PC-3 (cell line): Measurements from ENCODE around the gene HDLBP. TPM values are rescaled to one million over a fixed set of nuclear protein-coding genes. Genes with fewer than 3 reads are reported as not detected.

Experiments
- ATAC-seq: fragments of 200-7000 bp; cut with Tn5 transposase; 2 replicates; pipeline ENCODE4 v1.9.1; 2020; ENCODE audit warnings: mild to moderate bottlenecking, moderate library complexity
- BruUV-seq: library from RNA; stranded (reverse); fragments of 400-500 nt; replicated peaks from 2 replicates; lab custom pipeline; 2021; lab: Mats Ljungman, UMichigan
- CTCF ChIA-PET: fragments of 300-600 bp; sonication (Branson Sonifier 250); formaldehyde crosslinking; loops from one replicate; lab custom pipeline; 2022; ENCODE audit warnings: antibody characterized with exemption; lab: Charles Lee
- POLR2A ChIA-PET: fragments of 300-600 bp; sonication (Branson Sonifier 250); formaldehyde crosslinking; loops from one replicate; lab custom pipeline; 2022; ENCODE audit warnings: antibody characterized with exemption; ENCODE audit not compliant: unreplicated experiment; lab: Charles Lee
- DNase-seq: peaks from one replicate; pipeline ENCODE4 v3.0.0-alpha.2; 2015
- H2AFZ ChIP-seq: fragments of 300-600 bp; sonication (generic); 2 replicates; pipeline ENCODE4 v1.6.0; 2016; ENCODE audit warnings: antibody characterized with exemption, low read length
- H3F3A ChIP-seq: fragments of 300-600 bp; sonication (generic); one replicate; pipeline ENCODE4 v1.6.0; 2017; ENCODE audit warnings: antibody characterized with exemption, low read length, control low read depth, mild to moderate bottlenecking; ENCODE audit not compliant: unreplicated experiment
- H3K27ac ChIP-seq: fragments of 300-600 bp; sonication (generic); 2 replicates; pipeline ENCODE4 v1.5.1; 2016; ENCODE audit warnings: mild to moderate bottlenecking, low read length
- H3K27me3 ChIP-seq: fragments of 300-600 bp; sonication (generic); 2 replicates; pipeline ENCODE4 v1.6.1; 2016; ENCODE audit warnings: low read length, mixed read lengths
- H3K36me3 ChIP-seq: fragments of 300-600 bp; sonication (generic); 2 replicates; pipeline ENCODE4 v1.6.1; 2016; ENCODE audit warnings: low read depth, mixed run types, low read length, mixed read lengths
- H3K4me1 ChIP-seq: fragments of 300-600 bp; sonication (generic); 2 replicates; pipeline ENCODE4 v1.5.1; 2016; ENCODE audit warnings: low read length; ENCODE audit not compliant: insufficient read depth
- H3K4me2 ChIP-seq: fragments of 300-600 bp; sonication (generic); 2 replicates; pipeline ENCODE4 v1.6.0; 2016; ENCODE audit warnings: low read length
- H3K4me3 ChIP-seq: fragments of 300-600 bp; sonication (generic); 2 replicates; pipeline ENCODE4 v1.5.1; 2016; ENCODE audit warnings: mild to moderate bottlenecking, low read length, mixed read lengths
- H3K79me2 ChIP-seq: fragments of 300-600 bp; sonication (generic); 2 replicates; pipeline ENCODE4 v1.6.1; 2017; ENCODE audit warnings: low read length, mixed read lengths
- H3K9ac ChIP-seq: fragments of 300-600 bp; sonication (generic); 2 replicates; pipeline ENCODE4 v1.6.0; 2016; ENCODE audit warnings: mild to moderate bottlenecking, low read length
- H3K9me2 ChIP-seq: fragments of 300-600 bp; sonication (generic); replicated peaks from 2 replicates; pipeline ENCODE4 v1.6.1; 2016; ENCODE audit warnings: mixed run types, low read length, mixed read lengths
- H3K9me3 ChIP-seq: fragments of 300-600 bp; sonication (generic); 2 replicates; pipeline ENCODE4 v1.6.1; 2016; ENCODE audit warnings: low read length, mixed read lengths
- H4K20me1 ChIP-seq: fragments of 300-600 bp; sonication (generic); 2 replicates; pipeline ENCODE4 v1.6.1; 2016; ENCODE audit warnings: low read length, mixed read lengths
- EZH2 ChIP-seq: fragments of 300-600 bp; sonication (generic); IDR thresholded peaks from one replicate; pipeline ENCODE4 v1.6.1; 2017; ENCODE audit warnings: antibody characterized with exemption, mild to moderate bottlenecking, low read length; ENCODE audit not compliant: unreplicated experiment
- EZH2phosphoT487 ChIP-seq: fragments of 300-600 bp; sonication (generic); IDR thresholded peaks from 2 replicates; pipeline ENCODE4 v1.6.1; 2018; ENCODE audit warnings: mild to moderate bottlenecking, antibody characterized with exemption, low read length, borderline replicate concordance
- intact Hi-C: fragments of 100-400 bp; cut with micrococcal nuclease; formaldehyde crosslinking; loops from 2 replicates; pipeline ENCODE4 v1.9.0; 2023
- total RNA-seq: library from RNA; depleted of rRNA; stranded (reverse); fragments of >200 nt; gene quantifications from 2 replicates; pipeline ENCODE4 v1.2.3, GENCODE V29; 2014
- TF ChIP-seq, protein P1 (sequence below): fragments of 300-600 bp; sonication (generic); conservative IDR thresholded peaks from 2 replicates; pipeline ENCODE4 v1.5.1; 2017; ENCODE audit warnings: antibody characterized with exemption, low read depth, mild to moderate bottlenecking, low read length

HDLBP gene
- total RNA-seq, 1 experiment from 2014 or later: 410 TPM

DNA sequence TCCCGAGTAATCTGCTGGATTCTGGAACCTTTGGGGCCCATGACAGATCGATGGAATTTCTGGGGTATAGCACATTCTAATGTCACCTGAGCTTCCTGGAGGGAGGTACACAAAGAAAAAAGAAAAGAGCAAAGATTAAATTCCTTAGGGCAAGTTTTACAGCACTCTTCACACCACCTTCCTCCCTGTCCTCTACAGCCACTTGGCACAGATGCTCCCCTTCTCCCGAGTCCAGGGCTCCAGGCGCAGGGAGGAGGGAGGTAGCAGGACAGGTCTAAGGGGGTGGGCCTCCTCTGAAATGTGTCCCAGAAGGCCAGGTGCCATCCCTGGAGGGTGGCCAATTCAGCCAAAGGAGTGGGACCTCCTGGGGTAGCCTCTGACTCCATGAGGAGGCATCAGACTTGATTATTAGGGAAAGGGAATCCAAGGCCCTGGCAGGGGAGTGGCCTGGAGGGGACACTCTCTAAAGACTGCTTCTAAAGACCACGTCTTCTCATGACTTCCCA lies 76.7 kb downstream of the HDLBP start:
- H3K79me2 ChIP-seq: no peaks in the 10 kb centered on the region
- H3K9me2 ChIP-seq: no peaks in the 10 kb centered on the region
- TF ChIP-seq EZH2: no peak
- TF ChIP-seq, protein P1, sequence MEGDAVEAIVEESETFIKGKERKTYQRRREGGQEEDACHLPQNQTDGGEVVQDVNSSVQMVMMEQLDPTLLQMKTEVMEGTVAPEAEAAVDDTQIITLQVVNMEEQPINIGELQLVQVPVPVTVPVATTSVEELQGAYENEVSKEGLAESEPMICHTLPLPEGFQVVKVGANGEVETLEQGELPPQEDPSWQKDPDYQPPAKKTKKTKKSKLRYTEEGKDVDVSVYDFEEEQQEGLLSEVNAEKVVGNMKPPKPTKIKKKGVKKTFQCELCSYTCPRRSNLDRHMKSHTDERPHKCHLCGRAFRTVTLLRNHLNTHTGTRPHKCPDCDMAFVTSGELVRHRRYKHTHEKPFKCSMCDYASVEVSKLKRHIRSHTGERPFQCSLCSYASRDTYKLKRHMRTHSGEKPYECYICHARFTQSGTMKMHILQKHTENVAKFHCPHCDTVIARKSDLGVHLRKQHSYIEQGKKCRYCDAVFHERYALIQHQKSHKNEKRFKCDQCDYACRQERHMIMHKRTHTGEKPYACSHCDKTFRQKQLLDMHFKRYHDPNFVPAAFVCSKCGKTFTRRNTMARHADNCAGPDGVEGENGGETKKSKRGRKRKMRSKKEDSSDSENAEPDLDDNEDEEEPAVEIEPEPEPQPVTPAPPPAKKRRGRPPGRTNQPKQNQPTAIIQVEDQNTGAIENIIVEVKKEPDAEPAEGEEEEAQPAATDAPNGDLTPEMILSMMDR: no peak
- TF ChIP-seq EZH2phosphoT487: no peak
- ChIA-PET CTCF (no interaction called here), POLR2A (no interaction called here)
- H3F3A ChIP-seq: no peaks in the 10 kb centered on the region
- H3K9me3 ChIP-seq: no peaks in the 10 kb centered on the region
- no peaks in the 10 kb centered on the region for H3K27me3 ChIP-seq
- no peak overlapping the region for H3K27ac ChIP-seq
- no peak overlapping the region for H3K9ac ChIP-seq
- H3K4me3 ChIP-seq: no peak overlapping the region
- H3K4me2 ChIP-seq: no peak overlapping the region
- H3K4me1 ChIP-seq: no peaks in the 10 kb centered on the region
- ATAC-seq: no peak
- intact Hi-C loops: no loop called here
- peaks cover 68% of the 10 kb centered on the region for H3K36me3 ChIP-seq
- no TSS peak for BruUV-seq
- DNase-seq: no peak
- H4K20me1 ChIP-seq: 0 out of 2 replicates have a peak, but pooled peaks cover 8% of the 10 kb centered on the region
- H2AFZ ChIP-seq: no peak overlapping the region

GRCh38 chr2:241237949-241238371 lies 77.5 kb downstream of the HDLBP start:
- no peak overlapping the region for H3K4me2 ChIP-seq
- ChIA-PET POLR2A (no interaction called here), CTCF (no interaction called here)
- no peaks in the 10 kb centered on the region for H3K4me1 ChIP-seq
- H3K27me3 ChIP-seq: no peaks in the 10 kb centered on the region
- no peaks in the 10 kb centered on the region for H3K79me2 ChIP-seq
- H3K36me3 ChIP-seq: peaks cover 63% of the 10 kb centered on the region
- H3K27ac ChIP-seq: no peak overlapping the region
- no peak for DNase-seq
- no peaks in the 10 kb centered on the region for H3F3A ChIP-seq
- intact Hi-C loops: no loop called here
- TF ChIP-seq EZH2phosphoT487 (no peak), EZH2 (no peak)
- TF ChIP-seq, protein P1: no peak
- H3K9me2 ChIP-seq: no peaks in the 10 kb centered on the region
- no TSS peak for BruUV-seq
- no peaks in the 10 kb centered on the region for H3K9me3 ChIP-seq
- no peak overlapping the region for H3K4me3 ChIP-seq
- H2AFZ ChIP-seq: no peak overlapping the region
- ATAC-seq: no peak
- no peak overlapping the region for H3K9ac ChIP-seq
- 0 out of 2 replicates have a peak, but pooled peaks cover 8% of the 10 kb centered on the region for H4K20me1 ChIP-seq

GRCh38 chr2:241237047-241237446 lies 78.4 kb downstream of the HDLBP start:
- 0 out of 2 replicates have a peak, but pooled peaks cover 8% of the 10 kb centered on the region for H4K20me1 ChIP-seq
- ChIA-PET POLR2A (no interaction called here), CTCF (no interaction called here)

More at GRCh38 chr2:241237047-241237446, 78.4 kb downstream of the HDLBP start:
- no peaks in the 10 kb centered on the region for H3K27me3 ChIP-seq
- no peak for ATAC-seq
- no peak overlapping the region for H2AFZ ChIP-seq
- no peak for DNase-seq
- H3K4me2 ChIP-seq: no peak overlapping the region
- no peaks in the 10 kb centered on the region for H3K79me2 ChIP-seq
- BruUV-seq: no TSS peak
- peaks cover 54% of the 10 kb centered on the region for H3K36me3 ChIP-seq
- H3F3A ChIP-seq: no peaks in the 10 kb centered on the region
- H3K4me3 ChIP-seq: no peak overlapping the region
- TF ChIP-seq EZH2 (no peak), EZH2phosphoT487 (no peak)
- TF ChIP-seq, protein P1: no peak
- H3K9me2 ChIP-seq: no peaks in the 10 kb centered on the region
- no peak overlapping the region for H3K9ac ChIP-seq
- no peaks in the 10 kb centered on the region for H3K9me3 ChIP-seq
- H3K27ac ChIP-seq: no peak overlapping the region
- intact Hi-C loops: no loop called here
- H3K4me1 ChIP-seq: no peaks in the 10 kb centered on the region
